Mesothelial cell of epicardium (in vitro differentiated cells): ENCODE results near the gene GRM4. TPM values are rescaled to one million over a fixed set of nuclear protein-coding genes. Genes with fewer than 3 reads are reported as not detected.

Experiments used
- DNase-seq, 2 experiments: peaks; one replicate each; pipeline ENCODE4 v3.0.0; 2021; ENCODE audit warnings: low spot score in 2 of 2; ENCODE audit not compliant: unreplicated experiment in 2 of 2
- H3K27ac Mint-ChIP-seq: 2 replicates; pipeline ENCODE4 v1.8.0; 2021; ENCODE audit warnings: mixed read lengths
- H3K27me3 Mint-ChIP-seq: 2 replicates; pipeline ENCODE4 v1.8.0; 2021; ENCODE audit warnings: low read depth, mixed read lengths
- H3K36me3 Mint-ChIP-seq: 2 replicates; pipeline ENCODE4 v1.8.0; 2021; ENCODE audit warnings: mixed read lengths
- H3K4me1 Mint-ChIP-seq: 2 replicates; pipeline ENCODE4 v1.8.0; 2021; ENCODE audit warnings: mixed read lengths
- H3K4me3 Mint-ChIP-seq: 2 replicates; pipeline ENCODE4 v1.8.0; 2021; ENCODE audit warnings: mild to moderate bottlenecking, moderate library complexity, mixed read lengths
- H3K9me3 Mint-ChIP-seq: 2 replicates; pipeline ENCODE4 v1.8.0; 2021; ENCODE audit warnings: mixed read lengths
- total RNA-seq: library from RNA; stranded (reverse); gene quantifications from 3 replicates; pipeline ENCODE4 v1.2.1, GENCODE V29; 2021
- TF ChIP-seq, protein P1 (sequence below): fragments of 200-600 bp; sonication (generic); IDR thresholded peaks from one replicate; pipeline ENCODE4 v1.5.0; 2021; ENCODE audit warnings: antibody characterized with exemption; ENCODE audit not compliant: unreplicated experiment

The GRM4 gene
- total RNA-seq, 1 donor from 2014 or later = 0.22 TPM

DNA sequence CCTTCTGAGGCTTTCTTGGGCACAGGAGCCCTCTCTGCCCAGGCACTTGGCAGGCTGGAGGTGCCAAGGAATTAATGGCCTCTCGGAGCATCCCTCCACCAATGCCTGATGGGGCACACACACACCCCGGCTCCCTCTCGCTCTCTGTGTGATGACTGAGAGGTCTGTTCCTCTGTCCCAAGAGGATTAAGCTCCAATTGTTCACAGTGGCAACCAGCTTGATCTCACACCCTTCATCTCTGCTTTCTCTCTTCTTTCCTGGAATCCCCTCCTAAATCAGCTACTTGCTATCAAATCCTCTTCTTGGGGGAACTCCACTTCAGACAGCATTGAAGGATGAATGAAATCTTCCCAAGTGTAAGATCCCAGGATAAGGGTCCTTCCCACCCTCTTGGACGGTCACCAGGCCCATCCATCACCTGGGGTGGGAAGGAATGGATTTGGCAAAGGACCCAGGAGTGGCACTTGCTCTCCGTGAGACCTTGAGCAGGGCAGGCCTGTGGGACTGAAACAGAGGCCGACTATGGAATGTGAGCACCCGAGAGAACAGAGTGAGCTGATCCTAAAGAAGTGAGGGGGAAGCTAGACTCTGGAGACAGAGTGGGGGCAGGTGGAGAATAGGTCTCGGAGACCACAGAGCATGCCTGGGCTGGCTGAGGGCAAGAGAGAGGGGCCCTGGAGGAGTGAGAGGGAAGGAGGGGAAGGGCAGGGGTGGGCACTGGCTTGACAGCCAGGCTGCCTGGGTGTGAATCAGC, 93.6 kb downstream of the GRM4 start:
- Mint-ChIP-seq H3K4me1 (peaks cover 5% of the 10 kb centered on the region), H3K36me3 (no peaks in the 10 kb centered on the region), H3K27ac (no peak overlapping the region), H3K9me3 (no peaks in the 10 kb centered on the region), H3K4me3 (no peak overlapping the region), H3K27me3 (peaks cover 23% of the 10 kb centered on the region)
- no peak for DNase-seq
- TF ChIP-seq, protein P1, sequence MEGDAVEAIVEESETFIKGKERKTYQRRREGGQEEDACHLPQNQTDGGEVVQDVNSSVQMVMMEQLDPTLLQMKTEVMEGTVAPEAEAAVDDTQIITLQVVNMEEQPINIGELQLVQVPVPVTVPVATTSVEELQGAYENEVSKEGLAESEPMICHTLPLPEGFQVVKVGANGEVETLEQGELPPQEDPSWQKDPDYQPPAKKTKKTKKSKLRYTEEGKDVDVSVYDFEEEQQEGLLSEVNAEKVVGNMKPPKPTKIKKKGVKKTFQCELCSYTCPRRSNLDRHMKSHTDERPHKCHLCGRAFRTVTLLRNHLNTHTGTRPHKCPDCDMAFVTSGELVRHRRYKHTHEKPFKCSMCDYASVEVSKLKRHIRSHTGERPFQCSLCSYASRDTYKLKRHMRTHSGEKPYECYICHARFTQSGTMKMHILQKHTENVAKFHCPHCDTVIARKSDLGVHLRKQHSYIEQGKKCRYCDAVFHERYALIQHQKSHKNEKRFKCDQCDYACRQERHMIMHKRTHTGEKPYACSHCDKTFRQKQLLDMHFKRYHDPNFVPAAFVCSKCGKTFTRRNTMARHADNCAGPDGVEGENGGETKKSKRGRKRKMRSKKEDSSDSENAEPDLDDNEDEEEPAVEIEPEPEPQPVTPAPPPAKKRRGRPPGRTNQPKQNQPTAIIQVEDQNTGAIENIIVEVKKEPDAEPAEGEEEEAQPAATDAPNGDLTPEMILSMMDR = no peak

DNA sequence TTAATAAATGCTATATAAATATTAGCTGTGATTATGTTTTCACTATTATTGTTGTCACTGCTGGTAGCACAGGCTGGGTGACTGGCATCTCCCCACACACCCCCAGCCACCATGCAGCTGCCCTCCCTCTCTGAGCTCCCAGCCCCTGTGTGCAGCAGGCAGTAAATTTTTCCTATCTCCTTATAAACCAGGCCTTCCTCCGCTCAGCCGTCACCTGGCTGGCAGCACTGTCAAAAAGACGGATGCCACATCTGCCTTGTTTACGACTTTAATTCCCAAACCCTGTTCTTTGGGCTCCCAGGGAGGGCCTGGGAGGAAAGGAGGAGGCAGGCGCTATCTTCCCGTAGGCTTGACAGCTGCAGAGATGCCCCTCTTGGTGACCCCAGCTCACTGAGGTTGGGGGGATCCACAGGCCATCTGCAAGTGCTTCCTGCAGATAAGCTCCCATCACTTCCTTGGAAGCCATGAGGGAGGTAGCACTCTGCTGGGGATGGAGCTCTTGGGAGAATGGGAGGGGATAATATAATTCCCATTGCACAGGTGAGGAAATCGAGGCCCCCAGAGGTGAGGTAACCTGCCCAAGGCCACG, 94.5 kb downstream of the GRM4 start:
- H3K4me3 Mint-ChIP-seq = no peak overlapping the region
- peaks cover 29% of the 10 kb centered on the region for H3K27me3 Mint-ChIP-seq
- no peak overlapping the region for H3K27ac Mint-ChIP-seq
- no peak for DNase-seq
- TF ChIP-seq, protein P1 = no peak
- H3K36me3 Mint-ChIP-seq = no peaks in the 10 kb centered on the region
- H3K9me3 Mint-ChIP-seq = no peaks in the 10 kb centered on the region
- peaks cover 5% of the 10 kb centered on the region for H3K4me1 Mint-ChIP-seq

DNA sequence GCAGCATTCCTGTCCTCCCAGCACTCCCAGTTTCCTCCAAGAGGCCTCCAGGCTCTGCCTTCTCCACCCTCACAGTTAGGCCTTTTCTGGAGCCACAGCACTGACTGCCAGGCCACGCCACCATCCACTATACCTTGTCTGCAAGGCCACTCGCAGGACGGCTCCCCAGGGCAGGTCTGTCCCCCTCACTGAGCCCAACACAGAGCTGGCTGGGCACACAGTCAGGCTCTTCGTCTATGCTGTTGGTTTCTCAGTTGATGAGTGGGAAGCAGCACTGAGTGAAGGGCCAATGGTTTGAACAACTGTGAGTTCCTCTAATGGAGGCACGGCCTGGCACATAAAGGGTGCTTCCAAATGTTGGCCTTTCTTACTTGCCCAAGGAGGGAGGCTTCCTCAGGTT, 95.2 kb downstream of the GRM4 start:
- H3K27ac Mint-ChIP-seq = no peak overlapping the region
- DNase-seq = no peak
- no peaks in the 10 kb centered on the region for H3K9me3 Mint-ChIP-seq
- H3K4me1 Mint-ChIP-seq = peaks cover 5% of the 10 kb centered on the region
- peaks cover 34% of the 10 kb centered on the region for H3K27me3 Mint-ChIP-seq
- H3K4me3 Mint-ChIP-seq = no peak overlapping the region
- H3K36me3 Mint-ChIP-seq = no peaks in the 10 kb centered on the region
- TF ChIP-seq, protein P1 = no peak

DNA sequence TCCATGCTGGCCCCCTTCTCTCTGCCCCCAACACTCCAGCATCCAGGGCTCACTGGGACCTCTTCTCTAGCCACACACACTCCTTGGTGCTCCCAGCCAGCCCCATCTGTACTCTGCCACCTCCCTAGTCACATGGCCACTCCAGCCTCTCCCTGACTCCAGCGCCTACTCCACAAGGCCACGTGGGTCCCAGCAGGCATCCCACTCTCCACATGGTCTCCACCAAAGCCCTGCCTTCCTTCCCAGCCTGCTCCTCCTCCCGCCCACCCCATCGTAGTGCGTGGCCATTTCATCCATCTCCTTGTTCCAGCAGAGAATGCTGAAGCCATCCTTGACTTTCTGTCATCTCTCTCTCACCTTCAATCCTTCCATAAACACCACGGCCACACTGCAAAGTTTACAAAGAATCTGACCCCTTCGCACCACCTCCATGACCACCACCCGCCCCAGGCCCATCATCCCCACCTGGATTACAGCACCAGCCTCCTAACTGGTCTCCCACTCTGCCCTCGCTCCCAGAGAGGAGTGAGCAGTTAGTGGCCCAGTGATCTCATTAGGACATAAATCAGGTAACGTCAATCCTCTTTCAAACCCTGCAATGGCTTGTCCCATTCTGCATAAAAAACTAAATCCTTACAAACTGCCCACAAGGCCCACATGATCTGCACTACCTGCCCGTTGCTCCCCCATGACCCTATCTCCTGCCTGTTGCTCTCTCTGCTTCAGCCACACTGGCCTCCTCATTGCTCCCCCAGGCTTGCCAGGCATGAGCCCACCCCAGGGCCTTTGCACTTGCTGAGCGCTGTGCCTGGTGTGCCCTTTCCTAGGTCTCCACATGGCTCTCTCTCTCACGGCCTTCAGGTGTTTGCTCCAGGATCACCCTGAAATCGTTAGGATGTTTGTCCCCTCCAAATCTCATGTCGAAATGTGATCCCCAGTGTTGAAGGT, 96.2 kb downstream of the GRM4 start:
- H3K36me3 Mint-ChIP-seq = no peaks in the 10 kb centered on the region
- H3K9me3 Mint-ChIP-seq = no peaks in the 10 kb centered on the region
- H3K27ac Mint-ChIP-seq = no peak overlapping the region
- DNase-seq = no peak
- H3K27me3 Mint-ChIP-seq = peaks cover 30% of the 10 kb centered on the region
- TF ChIP-seq, protein P1 = no peak
- H3K4me1 Mint-ChIP-seq = peaks cover 4% of the 10 kb centered on the region
- no peak overlapping the region for H3K4me3 Mint-ChIP-seq

DNA sequence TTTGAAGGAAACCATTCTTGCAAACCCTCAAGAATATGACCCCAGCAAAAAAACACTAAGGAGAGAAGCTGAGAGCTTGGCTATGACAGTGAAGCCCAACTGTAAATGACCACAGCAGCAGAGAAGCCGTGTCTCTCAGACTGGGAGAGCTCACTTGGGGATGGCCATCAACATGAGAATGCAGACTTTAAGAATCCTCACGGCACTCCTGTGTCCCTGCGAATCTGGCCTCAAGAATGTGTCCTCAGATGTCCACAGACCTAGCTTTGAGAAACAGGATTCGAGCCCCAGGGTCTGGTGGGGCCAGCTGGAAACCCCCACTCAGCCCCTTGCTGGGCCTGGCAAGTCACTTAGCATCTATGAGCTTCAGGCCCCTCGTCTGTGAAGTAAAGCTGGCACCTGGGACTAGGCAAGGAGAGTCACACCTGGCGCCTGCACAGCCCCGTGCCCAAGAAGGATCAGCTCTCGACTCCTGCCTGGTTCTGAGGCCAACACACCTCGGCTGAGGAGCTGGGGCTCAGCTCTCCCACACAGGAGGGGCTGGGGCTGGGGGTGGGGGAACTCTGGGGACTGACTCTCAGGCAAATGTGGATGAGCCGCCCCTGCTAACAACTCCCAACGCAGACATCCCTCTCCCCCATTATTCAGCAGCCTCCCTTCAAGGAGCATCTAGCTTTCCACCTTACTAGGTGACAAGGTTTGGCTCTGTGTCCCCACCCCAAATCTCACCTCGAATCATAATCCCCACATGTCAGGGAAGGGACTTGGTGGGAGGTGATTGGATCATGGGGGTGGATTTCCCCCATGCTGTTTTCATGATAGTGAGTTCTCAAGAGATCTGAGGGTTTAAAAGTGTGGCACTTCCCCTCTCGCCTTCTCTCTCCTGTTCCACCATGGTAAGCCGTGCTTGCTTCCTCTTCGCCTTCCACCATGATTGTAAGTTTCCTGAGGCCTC, 97.7 kb downstream of the GRM4 start:
- Mint-ChIP-seq H3K9me3 (no peaks in the 10 kb centered on the region), H3K27ac (no peak overlapping the region), H3K36me3 (no peaks in the 10 kb centered on the region), H3K4me1 (peaks cover 4% of the 10 kb centered on the region), H3K27me3 (peaks cover 30% of the 10 kb centered on the region), H3K4me3 (no peak overlapping the region)
- TF ChIP-seq, protein P1 = no peak
- DNase-seq = no peak
